ENCODE measurements around the gene TAOK1. TPM values are rescaled to one million over a fixed set of nuclear protein-coding genes. Genes with fewer than 3 reads are reported as not detected.

TAOK1 gene
- total and polyA plus RNA-seq, 2 donors (not counting 1 experiment from before 2014, with no cell fraction given), result 9.8 to 80.7 TPM

DNA sequence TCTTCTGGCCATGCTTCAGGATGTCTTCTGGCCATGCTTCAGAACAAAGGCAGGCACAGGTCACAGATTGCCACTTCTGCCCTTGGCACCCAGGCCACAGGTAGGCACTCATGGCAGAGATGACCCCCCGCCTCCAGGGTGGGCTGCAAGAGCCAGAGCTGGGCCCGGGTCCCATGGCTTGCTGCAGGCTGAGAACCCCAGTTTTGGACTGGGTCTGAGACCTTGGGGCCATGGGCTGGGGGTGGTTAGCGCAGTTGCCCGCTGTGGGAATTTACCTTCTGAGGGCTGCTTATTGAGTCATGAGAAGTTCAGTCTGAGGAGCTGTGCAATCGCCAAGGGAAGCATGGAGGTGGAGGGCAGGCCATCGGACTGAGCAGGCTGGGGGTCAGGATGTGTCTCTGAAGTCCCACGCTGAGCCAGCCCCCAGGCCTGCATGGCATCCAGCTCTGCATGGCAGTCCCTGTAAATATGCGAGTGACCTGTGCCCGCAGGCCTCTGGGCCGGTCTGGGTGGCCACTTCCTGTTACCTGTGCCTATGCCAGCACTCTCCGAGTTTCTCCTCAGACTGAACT is 204.4 kb downstream of the TAOK1 start:
- 90% methylated on average over 11 of the region's 11 CpGs for WGBS (ENCODE audit: insufficient coverage)
- Mint-ChIP-seq H3K27ac (no peak overlapping the region), H3K27me3 (no peaks in the 10 kb centered on the region), H3K4me1 (peaks cover 39% of the 10 kb centered on the region), H3K4me3 (peak overlapping the region; percentile 74), H3K9me3 (ENCODE audit: insufficient read depth) (no peaks in the 10 kb centered on the region)
- Histone ChIP-seq H3K9ac (ENCODE audit: low read length) (no peak overlapping the region), H3K4me2 (replicated peaks; ENCODE audit: low read depth, low read length, poor library complexity, severe bottlenecking) (no peak overlapping the region), H3K79me2 (ENCODE audit: control insufficient read depth, insufficient read depth, low read length) (peaks cover 9% of the 10 kb centered on the region), H2AFZ (ENCODE audit: insufficient read depth, low read depth, low read length, poor library complexity, severe bottlenecking) (no peak overlapping the region), H3K4me3 (ENCODE audit: control extremely low read depth in 1 of 5, extremely low read depth in 1 of 5, insufficient read depth in 1 of 5, low read depth in 2 of 5, low read length in 4 of 5) (no peak overlapping the region), H3K36me3 (replicated peaks in 1 of 2; ENCODE audit: control extremely low read depth in 1 of 2, control insufficient read depth in 1 of 2, extremely low read depth in 1 of 2, insufficient read depth in 2 of 2, low read length in 1 of 2) (no peaks in the 10 kb centered on the region), H4K20me1 (ENCODE audit: control insufficient read depth, insufficient read depth, low read length, poor library complexity, severe bottlenecking) (no peaks in the 10 kb centered on the region), H3K9me3 (ENCODE audit: control extremely low read depth in 1 of 3, control insufficient read depth in 2 of 3, insufficient read depth in 1 of 3, low read length in 2 of 3) (peaks cover 0 to 2% (median 0%) of the 10 kb centered on the region in 3 donors), H3K27ac (ENCODE audit: low read length in 2 of 2) (no peak overlapping the region), H3K4me1 (ENCODE audit: control insufficient read depth in 2 of 2, insufficient read depth in 2 of 2, low read length in 2 of 2) (peaks cover 37 to 42% of the 10 kb centered on the region in 2 donors), H3K27me3 (replicated peaks in 1 of 4; ENCODE audit: control extremely low read depth in 1 of 4, control insufficient read depth in 3 of 4, insufficient read depth in 4 of 4, low read length in 3 of 4) (peaks cover 0 to 7% (median 2%) of the 10 kb centered on the region in 4 experiments)
- ChIA-PET POLR2A (no interaction called here), CTCF (interaction anchor here (0.9 to 4.7 kb wide), 7 partner anchors 10 to 24 kb away, joined by 3 to 126 read pairs (median 4); no protein-coding TSS in a partner anchor)
- DNase-seq (no peak), ATAC-seq (ENCODE audit: low read depth) (no peak)
- TF ChIP-seq EZH2 (IDR thresholded peaks at IDR 0.05; ENCODE audit: borderline replicate concordance, insufficient read depth, low read depth, low read length, poor library complexity, severe bottlenecking), result no peak
- TF ChIP-seq, protein P1, sequence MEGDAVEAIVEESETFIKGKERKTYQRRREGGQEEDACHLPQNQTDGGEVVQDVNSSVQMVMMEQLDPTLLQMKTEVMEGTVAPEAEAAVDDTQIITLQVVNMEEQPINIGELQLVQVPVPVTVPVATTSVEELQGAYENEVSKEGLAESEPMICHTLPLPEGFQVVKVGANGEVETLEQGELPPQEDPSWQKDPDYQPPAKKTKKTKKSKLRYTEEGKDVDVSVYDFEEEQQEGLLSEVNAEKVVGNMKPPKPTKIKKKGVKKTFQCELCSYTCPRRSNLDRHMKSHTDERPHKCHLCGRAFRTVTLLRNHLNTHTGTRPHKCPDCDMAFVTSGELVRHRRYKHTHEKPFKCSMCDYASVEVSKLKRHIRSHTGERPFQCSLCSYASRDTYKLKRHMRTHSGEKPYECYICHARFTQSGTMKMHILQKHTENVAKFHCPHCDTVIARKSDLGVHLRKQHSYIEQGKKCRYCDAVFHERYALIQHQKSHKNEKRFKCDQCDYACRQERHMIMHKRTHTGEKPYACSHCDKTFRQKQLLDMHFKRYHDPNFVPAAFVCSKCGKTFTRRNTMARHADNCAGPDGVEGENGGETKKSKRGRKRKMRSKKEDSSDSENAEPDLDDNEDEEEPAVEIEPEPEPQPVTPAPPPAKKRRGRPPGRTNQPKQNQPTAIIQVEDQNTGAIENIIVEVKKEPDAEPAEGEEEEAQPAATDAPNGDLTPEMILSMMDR (IDR thresholded peaks at IDR 0.05), result no peak
- intact Hi-C loops (cut with micrococcal nuclease), result loop anchor here (5.0 kb wide), 1 partner anchor 168 kb away; no protein-coding TSS in a partner anchor

All from B cell (primary cell).